KOPT-K1 (cell line): ENCODE results near the gene ANKRD44.

Experiments used
- H3K27ac ChIP-seq: fragments of 200-600 bp; sonication (generic); 2 replicates; pipeline ENCODE4 v1.5.1; 2016; ENCODE audit warnings: antibody characterized with exemption, mild to moderate bottlenecking, low read depth, low read length; ENCODE audit not compliant: poor library complexity, severe bottlenecking
- H3K36me3 ChIP-seq: fragments of 200-600 bp; sonication (generic); 2 replicates; pipeline ENCODE4 v1.5.1; 2017; ENCODE audit warnings: antibody characterized with exemption, mild to moderate bottlenecking, low read length, moderate library complexity; ENCODE audit not compliant: insufficient read depth
- H3K9me3 ChIP-seq: fragments of 200-600 bp; sonication (generic); 2 replicates; pipeline ENCODE4 v1.5.1; 2017; ENCODE audit warnings: antibody characterized with exemption, low read length, mild to moderate bottlenecking; ENCODE audit not compliant: insufficient read depth, poor library complexity, severe bottlenecking

The ANKRD44 gene

DNA sequence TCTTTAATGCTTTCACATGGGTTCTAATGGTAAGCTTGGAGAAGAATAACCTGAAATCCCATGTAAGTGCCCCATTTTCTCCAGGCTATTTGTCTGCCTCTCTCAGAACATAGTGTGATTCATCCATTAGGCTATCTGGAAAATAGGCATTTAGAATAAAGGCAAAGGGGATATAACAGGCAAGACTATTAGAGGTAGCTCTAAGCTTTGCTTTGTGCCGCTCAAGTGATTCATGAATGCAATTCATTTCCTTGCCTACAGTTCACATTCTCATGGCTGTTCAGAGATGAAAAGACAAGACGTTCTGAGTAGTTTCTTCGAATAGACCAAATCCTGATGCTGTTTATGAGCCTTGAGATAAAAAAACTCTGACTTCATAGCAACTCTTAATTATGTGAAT is 101.7 kb downstream of the ANKRD44 start:
- Histone ChIP-seq H3K27ac (peak overlapping the region; percentile 40), H3K36me3 (no peaks in the 10 kb centered on the region), H3K9me3 (no peaks in the 10 kb centered on the region)

DNA sequence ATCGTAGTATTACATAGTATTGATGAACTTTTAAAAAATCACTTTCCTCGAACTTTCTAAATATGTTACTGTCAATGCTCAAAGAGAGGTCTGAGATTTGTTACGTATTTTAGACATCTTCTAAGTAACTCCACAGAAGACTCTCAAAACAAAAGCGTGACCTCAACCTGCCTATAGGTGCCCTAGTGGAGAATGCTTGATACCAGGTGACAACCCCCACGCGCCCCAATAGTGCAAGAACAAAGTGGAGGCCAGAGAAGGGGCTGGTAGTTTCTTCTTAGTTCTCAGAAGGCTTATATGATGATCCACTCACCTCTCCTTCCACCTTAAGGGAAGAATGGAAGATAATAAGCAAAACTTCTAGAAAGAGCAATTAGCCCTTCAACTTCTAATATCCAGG is 102.6 kb downstream of the ANKRD44 start:
- no peak overlapping the region for H3K27ac ChIP-seq
- H3K36me3 ChIP-seq, result no peaks in the 10 kb centered on the region
- no peaks in the 10 kb centered on the region for H3K9me3 ChIP-seq

DNA sequence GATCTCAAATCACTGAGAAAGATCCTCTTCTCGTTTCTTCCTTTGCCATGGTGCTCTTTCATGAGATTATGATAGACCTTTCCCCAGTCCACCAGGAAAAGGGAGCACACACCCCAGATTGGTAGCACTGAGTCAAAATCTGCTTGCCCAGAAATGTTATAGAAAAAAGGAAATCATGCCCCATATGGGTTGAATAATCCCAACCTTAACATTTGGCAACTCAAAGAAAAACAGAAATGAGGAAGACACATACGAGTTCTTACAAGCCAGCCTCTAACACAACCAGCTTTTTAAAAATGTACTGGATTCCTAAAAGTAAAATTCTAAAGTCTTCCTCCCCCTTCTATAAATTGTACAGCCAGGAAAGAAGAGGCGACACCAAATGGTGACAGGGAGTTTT is 103.0 kb downstream of the ANKRD44 start:
- no peaks in the 10 kb centered on the region for H3K9me3 ChIP-seq
- H3K27ac ChIP-seq, result no peak overlapping the region
- H3K36me3 ChIP-seq, result no peaks in the 10 kb centered on the region

- H3K36me3 ChIP-seq, result no peaks in the 10 kb centered on the region
- no peak overlapping the region for H3K27ac ChIP-seq
- H3K9me3 ChIP-seq, result no peaks in the 10 kb centered on the region
These were observed 103.5 kb downstream of the ANKRD44 start for GRCh38 chr2:197207106-197207505.

- Histone ChIP-seq H3K36me3 (no peaks in the 10 kb centered on the region), H3K9me3 (no peaks in the 10 kb centered on the region), H3K27ac (peak overlapping the region; percentile 39)
These were observed 104.9 kb downstream of the ANKRD44 start for GRCh38 chr2:197205585-197206215.

DNA sequence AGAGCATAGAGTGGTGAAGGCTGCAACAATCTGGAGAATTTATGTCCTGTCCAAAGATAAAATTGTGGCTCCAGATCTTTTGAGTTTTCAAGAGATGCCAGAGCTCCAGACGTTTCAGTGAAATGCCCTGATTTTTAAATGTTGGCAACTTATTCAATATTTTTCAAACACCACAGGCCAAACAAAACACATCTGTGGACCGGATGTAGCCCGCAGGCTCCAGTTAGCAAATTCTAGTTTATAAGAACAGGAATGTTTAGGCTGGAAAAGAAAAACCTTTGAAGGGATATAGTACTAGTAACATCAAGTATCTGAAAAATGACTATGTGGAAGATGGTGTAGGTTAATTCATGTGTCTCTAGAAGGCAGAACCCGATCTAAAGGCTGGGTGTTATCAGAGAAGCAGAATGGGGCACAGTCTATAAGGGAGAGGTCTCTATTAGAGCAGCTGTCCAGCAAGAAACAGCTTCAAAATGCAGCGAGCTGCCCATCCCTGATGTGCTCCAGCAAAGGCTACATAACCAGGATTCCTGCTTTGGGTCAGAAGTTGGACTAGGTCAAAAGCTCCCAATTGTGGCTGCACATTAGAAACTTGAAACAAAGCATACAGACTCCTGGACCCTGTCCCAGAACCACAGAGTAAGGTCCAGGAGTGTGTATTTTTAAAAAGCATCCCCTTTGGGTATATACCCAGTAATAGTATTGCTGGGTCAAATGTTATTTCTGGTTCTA is 105.9 kb downstream of the ANKRD44 start:
- H3K27ac ChIP-seq, result no peak overlapping the region
- no peaks in the 10 kb centered on the region for H3K36me3 ChIP-seq
- H3K9me3 ChIP-seq, result no peaks in the 10 kb centered on the region

DNA sequence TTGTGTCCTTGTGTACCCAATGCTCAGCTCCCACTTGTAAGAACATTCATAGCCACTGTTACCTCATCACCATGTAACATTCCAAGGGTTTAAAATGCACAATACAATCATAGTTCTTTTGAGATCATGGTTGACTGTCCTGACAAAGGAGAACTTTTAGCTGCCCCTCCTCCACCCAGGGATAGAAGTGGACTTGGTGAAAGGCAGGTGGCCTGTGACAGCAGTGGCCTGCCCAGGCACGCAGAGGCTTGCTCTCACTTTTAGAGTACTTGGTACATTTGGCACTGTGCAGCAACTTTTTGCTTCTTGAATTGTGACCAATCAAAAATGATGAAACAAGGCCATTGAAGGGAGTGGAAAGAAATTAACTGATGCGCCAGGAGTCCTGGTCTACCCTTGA is 108.7 kb downstream of the ANKRD44 start:
- no peaks in the 10 kb centered on the region for H3K36me3 ChIP-seq
- no peaks in the 10 kb centered on the region for H3K9me3 ChIP-seq
- H3K27ac ChIP-seq, result no peak overlapping the region

- Histone ChIP-seq H3K27ac (no peak overlapping the region), H3K9me3 (no peaks in the 10 kb centered on the region), H3K36me3 (no peaks in the 10 kb centered on the region)
These were observed 109.9 kb downstream of the ANKRD44 start for GRCh38 chr2:197200762-197201058.

GRCh38 chr2:197200051-197200761 is 110.4 kb downstream of the ANKRD44 start:
- H3K36me3 ChIP-seq, result no peaks in the 10 kb centered on the region
- no peak overlapping the region for H3K27ac ChIP-seq
- no peaks in the 10 kb centered on the region for H3K9me3 ChIP-seq

- H3K36me3 ChIP-seq, result no peaks in the 10 kb centered on the region
- H3K27ac ChIP-seq, result peak overlapping the region; percentile 37
These were observed 111.7 kb downstream of the ANKRD44 start for GRCh38 chr2:197198890-197199289.

DNA sequence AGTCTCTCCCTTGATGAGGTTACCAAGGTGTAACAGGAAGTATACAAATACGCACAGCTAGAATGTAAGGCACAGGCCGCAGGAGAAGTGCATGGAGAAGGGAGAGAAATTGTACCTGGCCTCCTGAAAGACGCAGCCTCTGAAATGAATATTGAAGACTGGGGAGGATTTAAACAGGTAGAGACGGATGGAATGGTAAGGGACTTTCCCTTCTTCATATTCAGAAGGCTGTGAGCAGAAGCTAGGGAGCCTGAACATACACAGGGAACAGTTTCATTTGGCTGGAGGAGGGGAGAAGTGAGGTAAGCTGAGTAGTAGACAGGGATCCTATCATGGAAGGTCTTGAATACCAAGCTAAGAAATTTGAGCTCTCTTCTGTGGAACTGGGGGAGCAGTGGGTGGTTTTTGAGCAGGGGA is 112.7 kb downstream of the ANKRD44 start:
- no peak overlapping the region for H3K27ac ChIP-seq
- no peaks in the 10 kb centered on the region for H3K9me3 ChIP-seq
- no peaks in the 10 kb centered on the region for H3K36me3 ChIP-seq

More at GRCh38 chr2:197198890-197199289, 111.7 kb downstream of the ANKRD44 start:
- no peaks in the 10 kb centered on the region for H3K9me3 ChIP-seq

- Histone ChIP-seq H3K27ac (no peak overlapping the region), H3K9me3 (no peaks in the 10 kb centered on the region), H3K36me3 (no peaks in the 10 kb centered on the region)
These were observed 113.9 kb downstream of the ANKRD44 start for GRCh38 chr2:197196541-197197180.

- Histone ChIP-seq H3K36me3 (no peaks in the 10 kb centered on the region), H3K9me3 (no peaks in the 10 kb centered on the region), H3K27ac (no peak overlapping the region)
These were observed 115.1 kb downstream of the ANKRD44 start for GRCh38 chr2:197195518-197195917.

- no peak overlapping the region for H3K27ac ChIP-seq
- H3K9me3 ChIP-seq, result no peaks in the 10 kb centered on the region
- no peaks in the 10 kb centered on the region for H3K36me3 ChIP-seq
These were observed 118.6 kb downstream of the ANKRD44 start for GRCh38 chr2:197191940-197192322.

DNA sequence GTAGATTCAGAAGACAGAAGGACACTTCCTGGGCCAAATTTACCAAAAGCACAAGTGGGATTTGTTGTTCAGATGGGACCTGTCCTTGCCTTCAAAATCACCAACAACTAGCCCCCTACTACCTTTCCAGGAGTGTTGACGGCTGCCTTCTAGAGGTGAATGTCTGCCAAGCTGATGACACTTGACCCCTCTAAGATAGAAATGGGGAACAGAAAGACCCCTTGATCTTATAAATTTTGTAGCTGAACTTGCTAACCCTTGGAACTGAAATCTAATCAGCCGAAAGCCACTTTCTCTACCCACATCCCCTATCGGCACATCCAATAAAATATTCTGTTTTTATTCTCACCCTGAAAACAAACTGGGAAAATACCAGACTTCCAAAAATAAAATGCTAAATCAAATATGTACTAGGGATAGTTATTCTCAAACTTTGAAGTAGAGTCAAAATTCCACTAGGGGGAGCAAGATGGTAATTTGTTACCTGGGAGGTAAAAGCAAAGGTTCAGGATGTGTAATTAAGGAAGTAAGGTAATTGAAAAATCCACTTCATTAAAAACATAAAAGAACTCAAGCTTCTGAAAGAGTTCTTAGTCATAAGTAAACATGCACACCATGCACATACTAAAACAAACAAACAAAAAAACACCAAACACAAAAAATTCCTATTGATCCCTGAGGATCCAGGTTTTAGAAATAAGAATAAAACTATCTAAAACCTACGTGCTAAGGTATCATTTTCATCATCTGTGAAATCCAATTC is 119.2 kb downstream of the ANKRD44 start:
- H3K9me3 ChIP-seq, result no peaks in the 10 kb centered on the region
- H3K27ac ChIP-seq, result no peak overlapping the region
- no peaks in the 10 kb centered on the region for H3K36me3 ChIP-seq
